ENCODE measurements around the gene RGS16. TPM values are rescaled to one million over a fixed set of nuclear protein-coding genes. Genes with fewer than 3 reads are reported as not detected.

The RGS16 gene
- total and polyA plus RNA-seq, 2 donors (not counting 3 experiments of a cell fraction or from before 2014, with no cell fraction given): not detected

- Histone ChIP-seq H3K9me3 (replicated peaks; ENCODE audit: control insufficient read depth, insufficient read depth, low read length) (no peaks in the 10 kb centered on the region), H3K9me1 (replicated peaks; ENCODE audit: control insufficient read depth, extremely low read depth, insufficient read depth, low read length) (no peaks in the 10 kb centered on the region), H2AFZ (ENCODE audit: low read depth, low read length) (no peak overlapping the region), H3K4me3 (replicated peaks in 1 of 3; ENCODE audit: insufficient read depth in 1 of 3, low read depth in 1 of 3, low read length in 3 of 3) (no peak overlapping the region), H3K36me3 (ENCODE audit: control insufficient read depth in 2 of 2, extremely low read depth in 1 of 2, insufficient read depth in 2 of 2, low read length in 2 of 2) (no peaks in the 10 kb centered on the region), H3K27me3 (ENCODE audit: control insufficient read depth in 2 of 2, insufficient read depth in 2 of 2, low read length in 2 of 2) (peaks cover 52 to 56% of the 10 kb centered on the region in 2 experiments), H3K79me2 (ENCODE audit: control insufficient read depth, insufficient read depth, low read length) (no peaks in the 10 kb centered on the region), H3K4me2 (ENCODE audit: insufficient read depth, low read length) (no peak overlapping the region), H3K27ac (ENCODE audit: insufficient read depth, low read depth, low read length) (no peak overlapping the region), H4K20me1 (replicated peaks; ENCODE audit: control insufficient read depth, extremely low read depth, insufficient read depth, low read length) (no peaks in the 10 kb centered on the region), H3K4me1 (ENCODE audit: control insufficient read depth, extremely low read depth, insufficient read depth, low read length) (peaks cover 11% of the 10 kb centered on the region), H3K9ac (replicated peaks; ENCODE audit: extremely low read depth, insufficient read depth, low read length) (no peak overlapping the region)
- FAIRE-seq (no peak), DNase-seq (ENCODE audit: low read depth, low spot score) (peak; percentile 17)
- BruUV-seq (replicated peaks): no TSS peak
- ChIA-PET POLR2A (interaction anchor here (1.5 kb wide), 1 partner anchor 225 kb away, joined by 4 read pairs; the partner anchor contains the start of gene GLUL), CTCF (interaction anchor here (0.6 to 4.3 kb wide), 9 partner anchors 9 to 171 kb away, joined by 3 to 28 read pairs (median 5); partner anchors contain the start of gene RGS16)
- TF ChIP-seq CTCF (IDR thresholded peaks at IDR 0.05; ENCODE audit: extremely low read depth in 1 of 2, insufficient read depth in 1 of 2, low read depth in 1 of 2, low read length in 2 of 2): no peak
- no peak for TF ChIP-seq MAX (IDR thresholded peaks at IDR 0.05; ENCODE audit: insufficient read depth, insufficient read length)
- no peak for TF ChIP-seq JUN (IDR thresholded peaks at IDR 0.05; ENCODE audit: borderline replicate concordance, insufficient read depth, insufficient read length, low read depth)
- TF ChIP-seq MYC (IDR thresholded peaks at IDR 0.05; ENCODE audit: low read depth, low read length): no peak
- no peak for TF ChIP-seq POLR2AphosphoS5 (IDR thresholded peaks at IDR 0.05; ENCODE audit: insufficient read depth, low read depth, low read length)
- TF ChIP-seq EZH2 (IDR thresholded peaks at IDR 0.05; ENCODE audit: borderline replicate concordance, low read depth, low read length, severe bottlenecking): no peak
- no peak for TF ChIP-seq FOS (IDR thresholded peaks at IDR 0.05; ENCODE audit: borderline replicate concordance, insufficient read depth, low read length)
- no peak for TF ChIP-seq POLR2A (IDR thresholded peaks at IDR 0.05; ENCODE audit: low read depth, low read length)
- TF ChIP-seq GATA2 (IDR thresholded peaks at IDR 0.05; ENCODE audit: insufficient read depth, insufficient read length, low read depth, low read length): no peak
- intact Hi-C loops (cut with micrococcal nuclease) (loop anchor here (5.0 kb wide), 1 partner anchor 166 kb away; no protein-coding TSS in a partner anchor), dilution Hi-C loops (cut with MboI; ENCODE audit: extremely low pct_ligation_motif_present, low sequenced_read_pairs) (no loop called here)
These were observed 12.2 kb upstream of the RGS16 start for GRCh38 chr1:182616130-182617013.
